H1 (cell line): ENCODE measurements around the gene ZSWIM7. TPM values are rescaled to one million over a fixed set of nuclear protein-coding genes. Genes with fewer than 3 reads are reported as not detected.
A peak's percentile ranks its signal among the peaks of the same experiment; 100 is the strongest.

Source experiments
- CBX5 ChIP-seq: fragments of 300-800, 300-1000 bp; sonication (generic); IDR thresholded peaks from 2 replicates; pipeline ENCODE4 v1.7.1; 2016; ENCODE audit warnings: antibody characterized with exemption, low read length, low read depth
- CBX8 ChIP-seq: fragments of 300-800, 300-1000 bp; sonication (generic); IDR thresholded peaks from 2 replicates; pipeline ENCODE4 v1.7.1; 2016; ENCODE audit warnings: low read depth, low read length, borderline replicate concordance
- CEBPB ChIP-seq: IDR thresholded peaks from 2 replicates; pipeline ENCODE4 v1.6.1; 2012; ENCODE audit warnings: low read depth, low read length
- CHD1 ChIP-seq: IDR thresholded peaks from 2 replicates; pipeline ENCODE4 v1.6.1; 2012; ENCODE audit warnings: low read depth, low read length, improper control_type of control experiment
- CHD2 ChIP-seq: IDR thresholded peaks from 2 replicates; pipeline ENCODE4 v1.6.1; 2012; ENCODE audit warnings: low read length, improper control_type of control experiment
- CTBP2 ChIP-seq: IDR thresholded peaks from 2 replicates; pipeline ENCODE4 v1.7.0; 2011; ENCODE audit warnings: borderline replicate concordance, mild to moderate bottlenecking, moderate library complexity, mixed read lengths, low read length; ENCODE audit not compliant: insufficient read depth, insufficient read length
- EGR1 ChIP-seq: IDR thresholded peaks from 2 replicates; pipeline ENCODE4 v1.6.1; 2011; ENCODE audit warnings: low read depth, low read length, borderline replicate concordance
- GTF2F1 ChIP-seq: IDR thresholded peaks from 2 replicates; pipeline ENCODE4 v1.6.1; 2012; ENCODE audit warnings: low read depth, low read length, improper control_type of control experiment, borderline replicate concordance
- NRF1 ChIP-seq: IDR thresholded peaks from 2 replicates; pipeline ENCODE4 v1.6.1; 2011; ENCODE audit warnings: mild to moderate bottlenecking, low read depth, low read length, improper control_type of control experiment
- RFX5 ChIP-seq: IDR thresholded peaks from 2 replicates; pipeline ENCODE4 v1.6.1; 2011; ENCODE audit warnings: low read depth, low read length, improper control_type of control experiment, borderline replicate concordance
- RNF2 ChIP-seq: fragments of 200-900, 300-1000 bp; sonication (generic); IDR thresholded peaks from 2 replicates; pipeline ENCODE4 v1.7.1; 2016; ENCODE audit warnings: borderline replicate concordance, low read depth, mild to moderate bottlenecking, antibody characterized with exemption, low read length; ENCODE audit not compliant: poor library complexity, severe bottlenecking; ENCODE audit errors: missing control alignments
- SIX5 ChIP-seq: IDR thresholded peaks from 2 replicates; pipeline ENCODE4 v1.6.1; 2011; ENCODE audit warnings: mild to moderate bottlenecking, low read depth, low read length
- SRF ChIP-seq: IDR thresholded peaks from 2 replicates; pipeline ENCODE4 v1.6.1; 2011; ENCODE audit warnings: mild to moderate bottlenecking, low read depth, low read length, moderate library complexity
- TAF1 ChIP-seq: IDR thresholded peaks from 2 replicates; pipeline ENCODE4 v1.6.1; 2011; ENCODE audit warnings: mild to moderate bottlenecking, low read depth, low read length
- TAF7 ChIP-seq: optimal IDR thresholded peaks from 2 replicates; pipeline ENCODE3; 2011; ENCODE audit warnings: low read depth, mild to moderate bottlenecking, inconsistent platforms, low read length, moderate library complexity, borderline replicate concordance
- TBP ChIP-seq: IDR thresholded peaks from 2 replicates; pipeline ENCODE4 v1.6.1; 2011; ENCODE audit warnings: low read depth, low read length, improper control_type of control experiment
- YY1 ChIP-seq: IDR thresholded peaks from 2 replicates; pipeline ENCODE4 v1.6.1; 2011; ENCODE audit warnings: low read depth, mild to moderate bottlenecking, low read length
- polyA plus RNA-seq, 7 experiments: library from polyadenylated mRNA; depleted of rRNA in 3 of 7; stranded (reverse) in 5 of 7; unstranded in 2 of 7; fragments of >200 nt in 5 of 7; fragments of 200-250 nt in 2 of 7; gene quantifications; 1 replicate in 5 of 7; 2 replicates in 1 of 7; 4 replicates in 1 of 7; pipeline versions ENCODE4 v1.2.1 to v1.2.3, GENCODE V29; 2011 to 2013; ENCODE audit warnings: missing spikeins in 2 of 7, mixed read lengths in 2 of 7
- total RNA-seq: library from RNA; stranded (reverse); fragmentation: NEBNext Ultra II Directional; extraction: Animal tissue kit (Norgen Biotek cat#: 25700); gene quantifications from 2 replicates; pipeline ENCODE4 v1.2.1, GENCODE V29; 2021
- TF ChIP-seq, protein P1 (sequence below), 3 experiments: IDR thresholded peaks; 1 replicate in 2 of 3; 2 replicates in 1 of 3; pipeline versions ENCODE4 v1.5.1 to v1.6.1; 2011; ENCODE audit warnings: low read length in 3 of 3, mild to moderate bottlenecking in 3 of 3, inconsistent platforms in 2 of 3, low read depth in 1 of 3, moderate library complexity in 1 of 3; ENCODE audit not compliant: insufficient read depth in 1 of 3; ENCODE audit errors: control extremely low read depth in 1 of 3

The ZSWIM7 gene
- total and polyA plus RNA-seq, 2 of the 8 experiments (the other 6 are each of a cell fraction or from before 2014, with no cell fraction given), result 39.3 to 57.7 TPM

GRCh38 chr17:15944759-15945526, 54.6 kb downstream of the ZSWIM7 start, which contains the start of gene ADORA2B (continued):
- no peak for TF ChIP-seq RFX5
- TF ChIP-seq, protein P1, sequence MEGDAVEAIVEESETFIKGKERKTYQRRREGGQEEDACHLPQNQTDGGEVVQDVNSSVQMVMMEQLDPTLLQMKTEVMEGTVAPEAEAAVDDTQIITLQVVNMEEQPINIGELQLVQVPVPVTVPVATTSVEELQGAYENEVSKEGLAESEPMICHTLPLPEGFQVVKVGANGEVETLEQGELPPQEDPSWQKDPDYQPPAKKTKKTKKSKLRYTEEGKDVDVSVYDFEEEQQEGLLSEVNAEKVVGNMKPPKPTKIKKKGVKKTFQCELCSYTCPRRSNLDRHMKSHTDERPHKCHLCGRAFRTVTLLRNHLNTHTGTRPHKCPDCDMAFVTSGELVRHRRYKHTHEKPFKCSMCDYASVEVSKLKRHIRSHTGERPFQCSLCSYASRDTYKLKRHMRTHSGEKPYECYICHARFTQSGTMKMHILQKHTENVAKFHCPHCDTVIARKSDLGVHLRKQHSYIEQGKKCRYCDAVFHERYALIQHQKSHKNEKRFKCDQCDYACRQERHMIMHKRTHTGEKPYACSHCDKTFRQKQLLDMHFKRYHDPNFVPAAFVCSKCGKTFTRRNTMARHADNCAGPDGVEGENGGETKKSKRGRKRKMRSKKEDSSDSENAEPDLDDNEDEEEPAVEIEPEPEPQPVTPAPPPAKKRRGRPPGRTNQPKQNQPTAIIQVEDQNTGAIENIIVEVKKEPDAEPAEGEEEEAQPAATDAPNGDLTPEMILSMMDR (IDR thresholded peaks at IDR 0.05; ENCODE audit: control extremely low read depth in 1 of 3, insufficient read depth in 1 of 3, low read depth in 1 of 3, low read length in 3 of 3), result peak; percentile 57 to 70 (median 67)
- TF ChIP-seq SIX5, result no peak
- TF ChIP-seq CHD2, result no peak
- no peak for TF ChIP-seq CHD1
- no peak; the same call in 1 of the 2 replicates for TF ChIP-seq GTF2F1
- no peak for TF ChIP-seq CBX5
- TF ChIP-seq TAF1, result peak; percentile 54
- TF ChIP-seq RNF2, result no peak
- no peak for TF ChIP-seq EGR1
- TF ChIP-seq CEBPB, result no peak
- no peak for TF ChIP-seq CTBP2
- no peak for TF ChIP-seq SRF
- no peak for TF ChIP-seq CBX8
- TF ChIP-seq TAF7, result peak; percentile 6
- TF ChIP-seq YY1, result 0 out of 2 replicates have a peak, but pooled peaks have one; percentile 45
- no peak for TF ChIP-seq TBP
- no peak for TF ChIP-seq NRF1
